ENCODE results near the gene NDUFAF5.

The NDUFAF5 gene

DNA sequence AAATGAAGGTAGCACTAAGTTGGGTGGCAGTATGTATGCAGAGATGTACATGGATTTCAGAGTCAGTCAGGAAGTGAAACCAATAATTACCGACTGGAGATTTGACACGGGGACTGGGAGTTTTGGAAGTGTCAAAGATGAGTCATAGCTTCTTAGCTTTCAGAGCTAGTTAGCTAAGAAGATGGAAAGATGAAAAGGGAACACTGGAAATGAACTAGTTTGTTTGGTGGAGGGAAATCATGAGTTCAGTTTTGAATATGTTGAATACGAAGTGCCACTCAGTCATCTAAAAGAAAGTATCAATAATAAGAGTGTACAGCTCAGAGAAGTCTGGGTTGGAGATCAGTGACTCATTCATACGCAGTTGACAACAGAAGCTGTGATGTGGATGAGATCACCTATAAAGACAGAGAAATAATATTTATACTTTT lies 7.6 kb upstream of the NDUFAF5 start:
- DNase-seq (ENCODE audit: low spot score) = no peak

DNA sequence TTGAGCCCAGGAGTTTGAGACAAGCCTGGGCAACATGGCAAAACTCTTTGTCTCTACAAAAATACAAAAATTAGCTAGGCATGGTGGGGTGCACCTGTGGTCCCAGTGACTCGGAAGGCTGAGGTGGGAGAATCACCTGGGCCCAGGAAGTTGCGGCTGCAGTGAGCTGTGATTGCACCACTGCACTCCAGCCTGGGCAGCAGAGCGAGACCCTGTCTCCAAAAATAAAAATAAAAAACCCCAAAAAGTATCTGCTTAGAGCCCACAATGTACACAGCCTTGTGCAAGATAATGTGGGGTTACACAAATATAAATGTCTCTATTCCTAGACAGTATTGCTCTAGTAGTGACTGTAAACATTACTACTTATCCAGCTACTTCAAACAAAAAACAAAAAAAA lies 6.0 kb upstream of the NDUFAF5 start:
- DNase-seq (ENCODE audit: low spot score) = no peak

GRCh38 chr20:13783528-13783927 lies 1.3 kb upstream of the NDUFAF5 start:
- DNase-seq (ENCODE audit: low spot score) = no peak

DNA sequence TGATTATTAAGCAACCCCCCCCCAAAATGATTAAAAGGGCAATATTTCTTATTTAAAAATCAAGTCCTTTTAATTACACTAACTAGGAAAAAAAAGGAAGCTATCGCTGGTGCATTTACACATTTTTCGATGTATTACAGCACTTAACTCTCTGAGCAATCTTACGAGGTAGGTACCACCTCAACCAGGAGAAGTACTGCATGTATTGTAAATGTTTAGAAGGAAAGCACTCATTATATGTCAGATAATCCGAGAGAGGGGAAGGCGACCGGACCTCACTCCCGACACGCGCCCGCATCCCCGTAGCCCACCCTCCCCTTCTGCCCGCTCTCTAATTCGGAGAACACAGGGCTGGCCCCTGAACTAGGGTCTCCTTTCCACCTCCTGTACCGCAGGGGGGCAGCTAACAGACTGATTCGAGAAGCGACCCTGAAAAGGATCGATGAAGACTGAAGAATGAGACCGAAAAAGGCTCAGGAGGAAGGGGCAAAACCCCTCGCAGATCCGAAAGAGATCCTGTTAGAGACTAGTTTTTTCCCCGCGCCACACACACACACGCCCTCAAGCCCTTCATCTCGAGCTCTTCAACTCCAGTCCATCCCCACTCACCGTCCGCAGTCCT lies 446 bp upstream of the NDUFAF5 start:
- no peak for DNase-seq (ENCODE audit: low spot score)

GRCh38 chr20:13786143-13786828 lies 1.5 kb downstream of the NDUFAF5 start:
- DNase-seq (ENCODE audit: low spot score) = no peak

DNA sequence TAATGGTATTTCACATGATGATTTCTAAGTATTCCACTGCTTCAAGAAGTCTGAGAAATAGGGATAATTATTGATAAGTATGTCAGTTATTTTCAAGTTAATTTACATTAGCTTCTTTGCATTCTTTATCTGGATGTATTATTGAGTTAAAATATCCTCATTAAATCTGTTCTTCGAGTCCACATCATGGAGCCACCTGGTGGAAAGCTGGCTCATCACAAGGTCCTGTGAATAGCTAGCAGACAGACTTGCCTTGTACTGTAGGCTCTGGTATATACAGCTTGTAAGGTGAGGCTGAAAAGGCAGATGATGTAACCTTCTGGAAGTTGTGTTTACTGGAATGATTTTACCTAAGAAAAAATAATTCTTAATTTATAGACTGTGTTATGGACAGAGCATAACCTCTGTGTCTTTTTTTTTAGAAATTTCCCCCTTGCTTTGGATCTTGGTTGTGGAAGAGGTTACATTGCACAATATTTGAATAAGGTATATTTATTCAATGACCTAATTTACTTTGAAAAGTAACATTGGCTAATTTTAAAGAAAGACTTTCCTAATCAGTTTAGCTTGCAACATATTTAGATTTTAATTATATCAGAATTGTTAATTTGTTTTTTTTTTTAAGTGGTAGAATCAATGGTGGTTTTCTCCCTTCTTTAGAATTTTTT lies 3.5 kb downstream of the NDUFAF5 start:
- peak; percentile 38 for DNase-seq (ENCODE audit: low spot score)

- DNase-seq (ENCODE audit: low spot score) = no peak
Measured at GRCh38 chr20:13790708-13791107, 5.9 kb downstream of the NDUFAF5 start.

DNA sequence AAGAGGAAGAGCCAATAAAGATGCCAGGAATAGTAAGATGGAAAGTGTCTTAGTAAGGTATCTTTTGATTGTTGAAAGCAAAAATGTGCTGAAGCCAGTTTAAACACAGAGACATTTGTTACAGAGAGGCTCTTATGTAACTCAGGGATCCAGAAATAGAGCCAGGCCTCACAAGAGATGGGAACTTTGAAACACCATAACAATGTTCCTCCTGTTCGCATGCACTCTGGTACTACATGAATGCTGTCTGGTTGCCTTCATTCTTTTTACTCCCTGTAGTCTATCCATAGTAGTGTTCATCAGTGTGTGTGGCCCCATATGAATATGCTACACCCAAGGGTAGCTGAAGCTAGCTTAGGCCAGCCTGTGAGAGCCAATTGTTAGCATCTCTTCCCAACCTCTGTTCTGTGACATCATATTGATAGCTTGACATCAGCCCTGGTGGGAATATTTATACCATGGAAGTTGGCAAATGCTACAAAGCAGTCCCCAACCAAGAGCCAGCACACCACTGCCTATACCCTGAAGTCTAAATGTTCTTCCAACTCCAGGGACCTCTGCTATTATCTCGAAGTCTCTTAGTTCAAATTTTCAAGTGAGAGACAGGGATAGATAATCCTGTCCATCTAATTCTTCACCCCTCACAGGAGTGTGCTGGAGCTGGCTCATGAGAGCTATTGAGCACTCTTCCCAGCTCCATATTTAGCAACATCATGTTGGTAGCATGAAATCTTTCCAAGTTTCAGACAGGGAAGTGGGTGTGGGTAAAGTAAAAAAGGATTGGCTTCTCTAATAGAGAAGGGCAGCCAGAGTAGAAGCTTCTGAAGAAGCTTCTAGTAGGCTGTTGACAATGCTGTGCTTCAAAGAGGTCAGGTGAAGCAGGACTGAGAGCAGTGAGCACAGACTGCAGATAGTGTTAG lies 7.0 kb downstream of the NDUFAF5 start:
- no peak for DNase-seq (ENCODE audit: low spot score)

DNA sequence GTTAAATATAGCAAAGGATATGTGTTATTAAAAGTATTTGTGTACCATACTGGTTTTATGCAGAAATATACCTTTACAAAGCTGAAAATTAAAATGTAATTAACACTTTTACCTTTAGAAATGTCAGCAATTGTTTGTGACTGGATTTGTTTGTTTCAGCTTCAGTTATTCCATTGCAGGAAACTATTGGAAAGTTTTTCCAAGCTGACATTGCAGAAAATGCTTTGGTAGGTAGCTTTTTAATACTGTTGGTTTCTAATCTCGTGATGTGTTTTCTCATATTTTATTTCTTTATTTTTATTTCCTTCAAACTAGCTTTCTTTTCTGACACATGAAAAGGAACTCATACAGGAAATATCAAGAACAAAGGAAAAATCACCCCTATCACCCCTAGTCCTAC lies 8.2 kb downstream of the NDUFAF5 start:
- DNase-seq (ENCODE audit: low spot score) = no peak

- DNase-seq (ENCODE audit: low spot score) = no peak
Measured at GRCh38 chr20:13794667-13795066, 9.8 kb downstream of the NDUFAF5 start.

- no peak for DNase-seq (ENCODE audit: low spot score)
Measured at GRCh38 chr20:13799040-13799439, 14.2 kb downstream of the NDUFAF5 start.

DNA sequence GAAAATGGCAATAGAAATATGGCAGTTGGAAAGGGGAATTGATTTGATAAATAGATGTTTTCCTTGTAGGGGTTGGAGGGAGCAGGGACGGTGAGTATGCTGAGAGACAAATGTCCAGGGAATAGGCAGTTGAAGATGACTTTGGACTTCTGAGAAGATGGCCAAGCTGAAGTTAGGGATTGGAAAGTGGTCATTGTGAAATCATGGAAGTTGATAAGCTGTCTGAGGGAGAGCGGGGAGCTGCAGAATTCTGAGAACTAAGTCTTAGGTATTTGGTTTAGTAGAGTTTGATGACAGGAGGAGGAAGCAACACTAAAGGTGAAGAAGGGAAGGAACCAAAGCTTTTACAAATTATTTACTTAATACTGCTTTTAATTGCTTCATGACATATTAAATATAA lies 15.1 kb downstream of the NDUFAF5 start:
- no peak for DNase-seq (ENCODE audit: low spot score)

DNA sequence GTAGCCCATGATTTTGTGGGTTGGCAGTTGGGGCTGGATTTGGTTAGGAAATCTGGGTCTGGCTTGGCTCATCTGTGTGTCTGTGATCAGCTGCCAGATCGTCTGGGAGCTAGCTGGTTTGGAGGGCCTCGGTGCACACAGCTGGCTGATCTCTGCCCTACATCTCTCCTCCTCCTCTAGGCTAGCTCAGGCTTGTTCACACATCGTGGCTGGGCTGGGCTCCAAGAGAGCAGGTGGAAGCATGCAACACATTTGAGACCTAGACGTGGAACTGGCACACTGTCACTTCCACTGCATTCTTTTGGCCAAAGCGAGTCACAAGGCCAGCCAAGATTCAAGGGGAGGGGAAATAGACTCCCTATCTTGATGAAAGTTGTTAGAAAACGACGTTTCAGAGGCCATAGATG lies 15.9 kb downstream of the NDUFAF5 start:
- DNase-seq (ENCODE audit: low spot score) = no peak

GRCh38 chr20:13809373-13809772 lies 24.5 kb downstream of the NDUFAF5 start:
- DNase-seq (ENCODE audit: low spot score) = no peak

DNA sequence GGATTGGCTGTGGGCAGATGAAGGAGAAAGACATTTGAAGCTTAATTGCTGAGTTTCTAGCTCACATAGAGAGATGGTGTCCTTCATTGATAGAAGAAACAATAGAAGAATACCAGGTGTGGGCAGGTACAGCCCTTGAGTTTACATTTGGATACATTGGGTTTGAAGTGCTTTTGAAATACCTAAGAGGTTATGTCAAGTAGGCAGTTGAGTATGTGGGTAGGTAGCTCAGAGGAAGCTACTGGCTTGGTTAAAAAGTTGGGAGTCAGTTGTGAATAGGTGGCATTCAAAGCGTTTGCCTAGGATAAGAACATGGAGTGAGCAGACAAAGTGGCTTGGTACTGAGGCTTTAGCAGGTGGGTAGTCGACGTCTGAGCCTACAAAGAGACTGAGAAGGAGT lies 25.0 kb downstream of the NDUFAF5 start:
- DNase-seq (ENCODE audit: low spot score) = no peak

DNA sequence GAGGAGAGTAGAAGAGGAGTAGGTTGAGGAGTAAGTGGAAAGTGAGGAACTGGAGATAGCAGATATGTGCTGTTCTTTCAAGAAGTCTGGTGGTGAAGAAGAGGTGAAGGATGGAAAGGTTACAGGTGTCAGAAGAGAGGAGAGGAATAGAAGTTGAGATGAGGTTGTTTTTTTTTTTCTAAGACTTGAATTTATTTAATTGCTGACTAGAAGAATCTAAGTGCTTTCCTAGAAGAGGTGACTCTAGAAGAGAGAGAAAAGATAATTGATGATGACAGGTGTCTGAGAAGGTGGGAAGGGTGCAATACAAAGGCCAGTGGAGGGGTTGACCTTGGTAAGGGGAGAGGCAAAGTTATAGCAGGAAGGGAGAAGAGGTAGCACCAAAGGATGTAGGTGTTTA lies 25.6 kb downstream of the NDUFAF5 start:
- no peak for DNase-seq (ENCODE audit: low spot score)

DNA sequence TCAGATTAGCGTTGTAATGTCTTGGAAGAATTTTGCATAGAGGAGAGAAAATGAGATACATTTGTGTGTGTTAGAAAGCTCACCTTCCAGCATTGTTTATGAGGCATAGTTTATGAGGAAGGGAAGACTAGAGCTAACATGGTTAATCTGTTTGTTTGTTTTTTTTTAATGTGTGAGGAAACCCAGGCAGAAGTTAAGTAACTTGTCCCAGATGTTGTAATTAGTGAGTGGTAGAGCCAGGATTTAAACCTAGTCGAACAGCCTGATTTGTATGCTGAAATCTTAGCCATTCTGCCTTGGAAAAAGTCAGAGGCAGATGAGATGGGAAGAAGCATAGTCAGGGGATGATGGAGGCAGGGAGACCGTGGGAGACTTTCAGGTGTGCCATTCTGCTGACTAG lies 29.1 kb downstream of the NDUFAF5 start:
- no peak for DNase-seq (ENCODE audit: low spot score)

- no peak for DNase-seq (ENCODE audit: low spot score)
Measured at GRCh38 chr20:13814672-13815071, 29.8 kb downstream of the NDUFAF5 start.

DNA sequence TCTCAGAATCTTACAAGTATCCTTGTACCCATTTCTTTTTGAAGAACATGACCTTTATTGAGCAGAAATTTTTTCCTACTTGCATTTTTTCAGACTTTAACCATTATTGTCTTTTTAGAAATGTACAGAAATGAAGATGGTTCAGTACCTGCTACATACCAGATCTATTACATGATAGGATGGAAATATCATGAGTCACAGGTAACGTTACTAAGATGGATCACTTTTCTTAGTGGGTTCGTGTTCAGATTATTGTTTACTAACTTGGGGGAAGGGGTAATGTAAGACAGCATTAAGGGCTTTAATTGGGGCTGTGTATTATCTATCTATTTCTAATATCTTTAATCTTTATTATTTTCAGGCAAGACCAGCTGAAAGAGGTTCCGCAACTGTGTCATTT lies 31.9 kb downstream of the NDUFAF5 start:
- DNase-seq (ENCODE audit: low spot score) = no peak

DNA sequence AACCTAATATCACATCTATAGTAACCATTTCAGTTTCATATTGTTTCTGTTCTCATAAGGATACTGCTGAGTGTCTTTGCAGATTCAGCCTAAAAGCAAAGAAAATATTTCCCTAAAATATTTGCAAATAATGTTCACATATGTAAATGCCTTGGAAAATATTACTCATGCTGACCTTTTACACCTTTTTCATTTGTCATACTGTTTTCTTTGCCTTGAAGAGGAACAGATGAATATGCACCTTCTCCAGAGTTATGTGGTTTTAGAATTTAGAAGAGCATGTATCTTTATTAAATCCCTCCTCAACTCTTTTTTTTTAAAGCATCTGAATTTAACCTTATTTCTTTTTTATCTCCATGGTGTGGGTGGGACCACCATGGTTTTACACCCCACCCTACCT lies 32.5 kb downstream of the NDUFAF5 start:
- no peak for DNase-seq (ENCODE audit: low spot score)

DNA sequence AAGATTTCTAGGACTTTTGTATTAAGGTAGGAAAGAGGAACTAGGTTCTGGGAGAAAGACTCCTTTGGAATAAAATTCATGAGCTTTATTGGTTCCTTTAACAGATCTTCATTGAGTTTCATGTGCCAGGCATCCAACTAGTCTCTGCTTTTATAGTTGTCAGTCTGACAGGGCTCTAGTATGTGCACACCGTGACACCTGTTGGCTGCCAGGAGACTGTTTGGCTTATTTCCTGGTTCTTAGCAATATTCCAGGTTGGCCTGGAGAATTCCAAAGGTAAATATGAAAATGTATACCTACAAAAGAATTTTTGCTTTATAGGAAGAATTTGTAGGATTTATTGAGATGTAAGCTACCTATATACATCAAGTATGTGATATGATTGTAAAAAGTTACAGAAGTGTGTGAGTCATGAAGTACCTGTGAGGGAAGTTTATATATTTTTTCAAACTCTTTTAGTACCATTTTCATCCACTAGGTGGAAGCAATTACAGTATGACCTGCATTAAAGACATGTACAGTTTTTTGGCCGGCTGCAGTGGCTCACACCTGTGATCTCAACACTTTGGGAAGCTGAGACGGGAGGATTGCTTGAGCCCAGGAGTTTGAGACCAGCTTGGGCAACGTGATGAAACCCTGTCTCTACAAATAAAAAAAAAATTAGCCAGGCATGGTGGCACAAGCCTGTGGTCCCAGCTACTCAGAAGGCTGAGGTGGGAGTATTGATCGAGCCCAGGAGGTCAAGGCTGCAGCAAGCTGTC lies 35.2 kb downstream of the NDUFAF5 start:
- peak; percentile 56 for DNase-seq (ENCODE audit: low spot score)

DNA sequence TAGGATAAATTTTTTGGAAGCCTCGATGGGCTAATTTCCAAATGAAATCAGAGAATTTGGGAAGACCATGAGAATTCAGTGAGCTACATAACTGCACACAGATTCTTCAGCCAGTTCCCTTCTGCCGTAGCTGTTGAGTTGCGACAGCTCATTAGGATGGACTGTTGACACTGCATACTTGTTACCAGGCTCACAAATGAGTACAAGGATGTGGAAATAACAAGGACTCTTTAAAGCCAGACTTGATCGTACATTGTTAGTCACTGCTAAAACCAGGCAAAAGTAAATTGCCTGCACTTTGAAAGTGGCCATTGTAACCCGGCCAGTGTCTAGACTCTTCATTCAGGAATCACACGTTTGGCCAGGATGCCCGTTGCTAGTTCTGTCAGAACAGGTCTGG lies 37.0 kb downstream of the NDUFAF5 start:
- no peak for DNase-seq (ENCODE audit: low spot score)
